Activated naive CD4-positive, alpha-beta T cell treated with anti-CD3 and anti-CD28 coated beads, Interleukin-2, amount 10 ng/mL, durations not matched to agents 7 days and 5 days (primary cell): Measurements from ENCODE around the gene SYVN1.

ENCODE experiments used
- CTCF ChIA-PET: fragments of 350-600 bp; sonication (Branson Sonifier 250); formaldehyde crosslinking; loops from one replicate; lab custom pipeline; 2021; ENCODE audit warnings: antibody characterized with exemption; lab: Charles Lee
- DNase-seq: peaks from one replicate; pipeline ENCODE4 v3.0.0-alpha.2; 2020
- H3K27ac Mint-ChIP-seq: one replicate; pipeline ENCODE4 v1.8.0; 2021; ENCODE audit warnings: mild to moderate bottlenecking, moderate library complexity, mixed read lengths
- H3K27me3 Mint-ChIP-seq: one replicate; pipeline ENCODE4 v1.8.0; 2021; ENCODE audit warnings: mild to moderate bottlenecking, mixed read lengths
- H3K36me3 Mint-ChIP-seq: one replicate; pipeline ENCODE4 v1.8.0; 2021; ENCODE audit warnings: mixed read lengths
- H3K4me1 Mint-ChIP-seq: one replicate; pipeline ENCODE4 v1.8.0; 2021; ENCODE audit warnings: mixed read lengths
- H3K4me3 Mint-ChIP-seq: one replicate; pipeline ENCODE4 v1.8.0; 2021; ENCODE audit warnings: mild to moderate bottlenecking, moderate library complexity, mixed read lengths
- H3K9me3 Mint-ChIP-seq: one replicate; pipeline ENCODE4 v1.8.0; 2021; ENCODE audit warnings: mixed read lengths

The SYVN1 gene

GRCh38 chr11:65095427-65095826 is 38.9 kb downstream of the SYVN1 start:
- Mint-ChIP-seq H3K27me3 (no peaks in the 10 kb centered on the region), H3K9me3 (no peaks in the 10 kb centered on the region), H3K4me3 (peak overlapping the region; percentile 92), H3K36me3 (peaks cover 8% of the 10 kb centered on the region), H3K27ac (peak overlapping the region; percentile 98), H3K4me1 (peaks cover 22% of the 10 kb centered on the region)
- CTCF ChIA-PET, result interaction anchor here (1.0 to 5.0 kb wide), 4 partner anchors 10 to 18 kb away, joined by 4 to 60 read pairs (median 6); partner anchors contain the start of gene TM7SF2
- no peak for DNase-seq

GRCh38 chr11:65090628-65091027 is 43.7 kb downstream of the SYVN1 start:
- Mint-ChIP-seq H3K36me3 (peaks cover 17% of the 10 kb centered on the region), H3K4me1 (peaks cover 8% of the 10 kb centered on the region), H3K4me3 (no peak overlapping the region), H3K9me3 (no peaks in the 10 kb centered on the region), H3K27me3 (no peaks in the 10 kb centered on the region), H3K27ac (no peak overlapping the region)
- DNase-seq, result no peak
- CTCF ChIA-PET, result interaction anchor here (1.1 kb wide), 1 partner anchor 20 kb away, joined by 4 read pairs; no protein-coding TSS in a partner anchor

GRCh38 chr11:65089621-65090020 is 44.7 kb downstream of the SYVN1 start:
- no peaks in the 10 kb centered on the region for H3K27me3 Mint-ChIP-seq
- H3K27ac Mint-ChIP-seq, result no peak overlapping the region
- H3K4me3 Mint-ChIP-seq, result no peak overlapping the region
- H3K36me3 Mint-ChIP-seq, result peaks cover 22% of the 10 kb centered on the region
- no peak for DNase-seq
- CTCF ChIA-PET, result interaction anchor here (0.6 to 1.3 kb wide), 2 partner anchors 21 to 75 kb away, joined by 3 read pairs; no protein-coding TSS in a partner anchor
- no peaks in the 10 kb centered on the region for H3K9me3 Mint-ChIP-seq
- peaks cover 15% of the 10 kb centered on the region for H3K4me1 Mint-ChIP-seq

- no peaks in the 10 kb centered on the region for H3K9me3 Mint-ChIP-seq
- H3K27me3 Mint-ChIP-seq, result peaks cover 12% of the 10 kb centered on the region
- CTCF ChIA-PET, result interaction anchor here (0.8 kb wide), 1 partner anchor 23 kb away, joined by 3 read pairs; no protein-coding TSS in a partner anchor
- peaks cover 39% of the 10 kb centered on the region for H3K36me3 Mint-ChIP-seq
- H3K4me3 Mint-ChIP-seq, result no peak overlapping the region
- no peak for DNase-seq
- H3K4me1 Mint-ChIP-seq, result peaks cover 28% of the 10 kb centered on the region
- H3K27ac Mint-ChIP-seq, result no peak overlapping the region
Observed at GRCh38 chr11:65087827-65088226, 46.5 kb downstream of the SYVN1 start.

- no peak overlapping the region for H3K27ac Mint-ChIP-seq
- peaks cover 34% of the 10 kb centered on the region for H3K4me1 Mint-ChIP-seq
- CTCF ChIA-PET, result no interaction called here
- H3K36me3 Mint-ChIP-seq, result peaks cover 43% of the 10 kb centered on the region
- H3K27me3 Mint-ChIP-seq, result peaks cover 12% of the 10 kb centered on the region
- no peak for DNase-seq
- H3K4me3 Mint-ChIP-seq, result no peak overlapping the region
- no peaks in the 10 kb centered on the region for H3K9me3 Mint-ChIP-seq
Observed at GRCh38 chr11:65087216-65087615, 47.1 kb downstream of the SYVN1 start.

- Mint-ChIP-seq H3K36me3 (peaks cover 46% of the 10 kb centered on the region), H3K27ac (no peak overlapping the region), H3K4me3 (no peak overlapping the region), H3K4me1 (peaks cover 38% of the 10 kb centered on the region), H3K9me3 (no peaks in the 10 kb centered on the region), H3K27me3 (peaks cover 12% of the 10 kb centered on the region)
- CTCF ChIA-PET, result no interaction called here
- DNase-seq, result no peak
Observed at GRCh38 chr11:65086809-65087208, 47.5 kb downstream of the SYVN1 start.

GRCh38 chr11:65085446-65085845 is 48.9 kb downstream of the SYVN1 start:
- CTCF ChIA-PET, result interaction anchor here (0.8 to 1.7 kb wide), 3 partner anchors 9 to 27 kb away, joined by 3 to 6 read pairs (median 4); no protein-coding TSS in a partner anchor
- H3K27me3 Mint-ChIP-seq, result peaks cover 12% of the 10 kb centered on the region
- peaks cover 50% of the 10 kb centered on the region for H3K4me1 Mint-ChIP-seq
- peak overlapping the region; percentile 96 for H3K27ac Mint-ChIP-seq
- H3K4me3 Mint-ChIP-seq, result peak overlapping the region; percentile 97
- H3K36me3 Mint-ChIP-seq, result peaks cover 55% of the 10 kb centered on the region
- DNase-seq, result no peak
- no peaks in the 10 kb centered on the region for H3K9me3 Mint-ChIP-seq

- CTCF ChIA-PET, result interaction anchor here (0.8 to 1.7 kb wide), 3 partner anchors 10 to 28 kb away, joined by 3 to 6 read pairs (median 4); no protein-coding TSS in a partner anchor
- Mint-ChIP-seq H3K4me1 (peaks cover 55% of the 10 kb centered on the region), H3K4me3 (peak overlapping the region; percentile 97), H3K9me3 (no peaks in the 10 kb centered on the region), H3K27ac (peak overlapping the region; percentile 96), H3K36me3 (peaks cover 57% of the 10 kb centered on the region), H3K27me3 (peaks cover 12% of the 10 kb centered on the region)
- DNase-seq, result peak; percentile 24
Observed at GRCh38 chr11:65084598-65085375, 49.5 kb downstream of the SYVN1 start.

GRCh38 chr11:65083834-65084597 is 50.3 kb downstream of the SYVN1 start, which contains the start of the genes CDCA5 and ZFPL1:
TSS of gene CDCA5 (minus strand) at chr11:65084040. CDS start at chr11:65083978, 62 bp downstream.
TSS of gene ZFPL1 (plus strand) at chr11:65084222. CDS start at chr11:65084699, 477 bp downstream.
- H3K36me3 Mint-ChIP-seq, result peaks cover 57% of the 10 kb centered on the region
- no peaks in the 10 kb centered on the region for H3K9me3 Mint-ChIP-seq
- H3K4me1 Mint-ChIP-seq, result peaks cover 59% of the 10 kb centered on the region
- peak within 1 kb of the TSS; percentile 96 for H3K27ac Mint-ChIP-seq
- peaks cover 12% of the 10 kb centered on the region for H3K27me3 Mint-ChIP-seq
- peak; percentile 96 for DNase-seq
- CTCF ChIA-PET, result interaction anchor here (1.3 to 2.2 kb wide), 5 partner anchors 15 to 70 kb away, joined by 4 to 8 read pairs (median 6); partner anchors contain the start of genes ARL2, TM7SF2 and ZNHIT2
- peak within 1 kb of the TSS; percentile 97 for H3K4me3 Mint-ChIP-seq

- no peaks in the 10 kb centered on the region for H3K9me3 Mint-ChIP-seq
- peak overlapping the region; percentile 97 for H3K4me3 Mint-ChIP-seq
- CTCF ChIA-PET, result interaction anchor here (1.0 to 2.2 kb wide), 6 partner anchors 16 to 69 kb away, joined by 3 to 8 read pairs (median 6); partner anchors contain the start of genes ARL2, TM7SF2 and ZNHIT2
- DNase-seq, result peak; percentile 30
- peaks cover 12% of the 10 kb centered on the region for H3K27me3 Mint-ChIP-seq
- peak overlapping the region; percentile 96 for H3K27ac Mint-ChIP-seq
- H3K36me3 Mint-ChIP-seq, result peaks cover 58% of the 10 kb centered on the region
- peaks cover 66% of the 10 kb centered on the region for H3K4me1 Mint-ChIP-seq
Observed at GRCh38 chr11:65083134-65083833, 51.0 kb downstream of the SYVN1 start.

GRCh38 chr11:65078786-65079342 is 55.5 kb downstream of the SYVN1 start:
- no peak for DNase-seq
- Mint-ChIP-seq H3K9me3 (no peaks in the 10 kb centered on the region), H3K4me1 (peaks cover 55% of the 10 kb centered on the region), H3K36me3 (peaks cover 62% of the 10 kb centered on the region), H3K27me3 (peaks cover 5% of the 10 kb centered on the region), H3K4me3 (no peak overlapping the region), H3K27ac (peak overlapping the region; percentile 86)
- CTCF ChIA-PET, result interaction anchor here (1.0 kb wide), 1 partner anchor 67 kb away, joined by 6 read pairs; no protein-coding TSS in a partner anchor

GRCh38 chr11:65078151-65078550 is 56.2 kb downstream of the SYVN1 start:
- Mint-ChIP-seq H3K9me3 (no peaks in the 10 kb centered on the region), H3K36me3 (peaks cover 55% of the 10 kb centered on the region), H3K27me3 (no peaks in the 10 kb centered on the region), H3K27ac (peak overlapping the region; percentile 86), H3K4me3 (no peak overlapping the region), H3K4me1 (peaks cover 50% of the 10 kb centered on the region)
- peak; percentile 84 for DNase-seq
- CTCF ChIA-PET, result interaction anchor here (1.0 to 1.4 kb wide), 2 partner anchors 29 to 66 kb away, joined by 4 to 6 read pairs; no protein-coding TSS in a partner anchor

- Mint-ChIP-seq H3K36me3 (peaks cover 49% of the 10 kb centered on the region), H3K27me3 (no peaks in the 10 kb centered on the region), H3K27ac (peak overlapping the region; percentile 67), H3K4me3 (no peak overlapping the region), H3K4me1 (peaks cover 43% of the 10 kb centered on the region), H3K9me3 (no peaks in the 10 kb centered on the region)
- CTCF ChIA-PET, result interaction anchor here (1.4 to 2.0 kb wide), 4 partner anchors 28 to 230 kb away, joined by 4 to 6 read pairs (median 4); no protein-coding TSS in a partner anchor
- no peak for DNase-seq
Observed at GRCh38 chr11:65077451-65077850, 56.9 kb downstream of the SYVN1 start.
